Lung (tissue), 12 donors: ENCODE results near the gene PHF2. TPM values are rescaled to one million over a fixed set of nuclear protein-coding genes. Genes with fewer than 3 reads are reported as not detected.
A peak's percentile ranks its signal among the peaks of the same experiment; 100 is the strongest.

Experiments used
- ATAC-seq: fragments of 200-7000 bp; cut with Tn5 transposase; one replicate; pipeline ENCODE4 v1.9.1; 2020; ENCODE audit warnings: moderate number of reproducible peaks; ENCODE audit not compliant: insufficient read depth, low FRiP score
- DNase-seq, 3 donors: peaks; one replicate each; pipeline ENCODE4 v3.0.0-alpha.2; 2013 to 2017
- H3K27ac ChIP-seq, 2 donors: one replicate each; pipeline ENCODE4 v1.5.1; 2013; ENCODE audit warnings: mild to moderate bottlenecking in 2 of 2, moderate library complexity in 2 of 2, control low read depth in 1 of 2, inconsistent platforms in 1 of 2, low read depth in 1 of 2, low read length in 1 of 2
- H3K27me3 ChIP-seq, 3 donors: one replicate each; pipeline ENCODE4 v1.5.1; 2013; ENCODE audit warnings: low read length in 2 of 3; ENCODE audit not compliant: control insufficient read depth in 3 of 3, insufficient read depth in 3 of 3
- H3K36me3 ChIP-seq, 4 donors: one replicate each; pipeline ENCODE4 v1.5.1; 2013; ENCODE audit warnings: low read length in 4 of 4, mild to moderate bottlenecking in 1 of 4, moderate library complexity in 1 of 4; ENCODE audit not compliant: control insufficient read depth in 4 of 4, insufficient read depth in 4 of 4
- H3K4me1 ChIP-seq, 5 donors: one replicate each; pipeline ENCODE4 v1.5.1; 2013; ENCODE audit warnings: low read length in 5 of 5, mild to moderate bottlenecking in 2 of 5, moderate library complexity in 1 of 5; ENCODE audit not compliant: control insufficient read depth in 5 of 5, insufficient read depth in 5 of 5
- H3K4me3 ChIP-seq: one replicate; pipeline ENCODE4 v1.5.1; 2013; ENCODE audit warnings: mild to moderate bottlenecking, control low read depth, moderate library complexity
- H3K9ac ChIP-seq, 2 donors: one replicate each; pipeline ENCODE4 v1.5.1; 2013; ENCODE audit warnings: low read length in 2 of 2, control low read depth in 1 of 2; ENCODE audit not compliant: insufficient read depth in 1 of 2
- H3K9me3 ChIP-seq, 4 donors: one replicate each; pipeline ENCODE4 v1.5.1; 2013; ENCODE audit warnings: low read length in 3 of 4, mild to moderate bottlenecking in 1 of 4, moderate library complexity in 1 of 4; ENCODE audit not compliant: control insufficient read depth in 4 of 4, insufficient read depth in 3 of 4
- CTCF ChIP-seq: IDR thresholded peaks from 2 replicates; pipeline ENCODE4 v1.5.1; 2012; ENCODE audit warnings: mild to moderate bottlenecking; ENCODE audit errors: control extremely low read depth, extremely low read depth
- WGBS, 2 donors: extraction: QIAGEN DNeasy Blood & Tissue Kit; methylation state at CpG; one replicate each; pipeline ENCODE4 v1.1.7; 2013; 5-methylcytosine and 5-hydroxymethylcytosine counted together
- polyA plus RNA-seq, 2 donors: library from polyadenylated mRNA; stranded (reverse); fragments of 200-250 nt; gene quantifications; one replicate each; pipeline ENCODE4 v1.2.1, GENCODE V29; 2013
- total RNA-seq, 2 donors: library from RNA; depleted of rRNA in 1 of 2; stranded (reverse); fragments of >200 nt in 1 of 2; gene quantifications; one replicate each; pipeline ENCODE4 v1.2.1, GENCODE V29; 2014 to 2021
- donor health status: control.
- donor health status: control.
- donor health status: Bipolar disorder and iron deficiency.
- donor health status: healthy.
- donor health status: DM: yes; HTN: yes; CAD: no.

The PHF2 gene
- total and polyA plus RNA-seq, 4 donors, result 20.1 to 33.6 (median 30.2) TPM

DNA sequence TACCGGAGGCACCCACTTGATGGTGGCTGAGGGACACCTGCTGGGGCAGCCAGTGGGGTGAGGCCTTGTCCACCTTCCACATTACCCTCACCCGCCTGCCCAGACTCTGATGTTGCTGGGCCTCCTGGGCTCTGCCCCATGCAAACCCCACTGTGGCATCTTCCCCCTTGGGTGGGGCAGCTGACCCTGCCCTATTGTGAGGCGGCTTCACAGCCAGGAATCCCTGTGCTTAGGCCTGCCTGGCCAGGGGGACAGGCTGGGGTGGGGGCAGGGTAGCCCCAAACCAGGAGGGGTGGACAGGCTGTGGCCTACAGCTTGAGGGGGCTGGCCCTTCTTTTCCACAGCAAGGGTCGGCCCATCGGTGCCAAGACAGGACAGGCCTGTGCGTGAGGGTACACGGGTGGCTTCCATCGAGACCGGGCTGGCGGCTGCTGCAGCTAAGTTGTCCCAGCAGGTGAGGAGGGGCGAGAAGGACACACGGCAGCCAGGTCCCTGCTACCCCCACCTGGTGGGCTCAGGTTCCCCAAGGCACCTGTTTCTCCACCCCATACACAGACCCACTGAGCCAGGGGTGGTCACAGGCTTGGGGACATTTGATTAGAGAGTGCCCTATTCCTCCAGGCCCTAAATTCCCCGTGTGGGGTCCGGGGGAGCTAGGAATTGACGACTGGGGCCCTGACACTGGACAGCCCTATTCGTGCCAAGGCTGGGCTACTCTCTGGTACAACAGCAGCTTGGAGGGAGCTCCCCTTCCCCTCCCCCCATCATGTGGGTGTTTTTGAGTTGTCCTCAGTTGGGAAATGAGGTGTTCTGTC lies 99.2 kb downstream of the PHF2 start:
- Histone ChIP-seq H3K9me3 (peaks cover 0 to 4% (median 0%) of the 10 kb centered on the region in 4 donors), H3K4me1 (peaks cover 0 to 2% (median 0%) of the 10 kb centered on the region in 5 donors), H3K27ac (no peak overlapping the region), H3K27me3 (no peaks in the 10 kb centered on the region), H3K36me3 (peaks cover 5 to 52% (median 13%) of the 10 kb centered on the region in 4 donors), H3K4me3 (no peak overlapping the region), H3K9ac (no peak overlapping the region)
- TF ChIP-seq CTCF, result no peak
- 92 to 97% methylated on average over 16 of the region's 16 CpGs for WGBS, 2 donors
- ATAC-seq (no peak), DNase-seq (peak in 1 of 3 donors; percentile 11)

GRCh38 chr9:93676310-93677047 lies 100.1 kb downstream of the PHF2 start:
- H3K9ac ChIP-seq, result no peak overlapping the region
- peak in 1 of 3 donors; percentile 9 for DNase-seq
- no peak overlapping the region for H3K4me3 ChIP-seq
- WGBS, 2 donors, result 93 to 96% methylated on average over 22 to 23 of the region's 23 CpGs
- H3K27ac ChIP-seq, result no peak overlapping the region
- peaks cover 0 to 4% (median 0%) of the 10 kb centered on the region in 4 donors for H3K9me3 ChIP-seq
- H3K4me1 ChIP-seq, result peaks cover 0 to 2% (median 0%) of the 10 kb centered on the region in 5 donors
- H3K27me3 ChIP-seq, result no peaks in the 10 kb centered on the region
- TF ChIP-seq CTCF, result no peak
- no peak for ATAC-seq
- H3K36me3 ChIP-seq, result peaks cover 5 to 52% (median 13%) of the 10 kb centered on the region in 4 donors

- H3K36me3 ChIP-seq, result peaks cover 5 to 52% (median 13%) of the 10 kb centered on the region in 4 donors
- H3K27me3 ChIP-seq, result no peaks in the 10 kb centered on the region
- TF ChIP-seq CTCF, result no peak
- peaks cover 0 to 2% (median 0%) of the 10 kb centered on the region in 5 donors for H3K4me1 ChIP-seq
- 96 to 97% methylated on average over 12 of the region's 12 CpGs for WGBS, 2 donors
- H3K9me3 ChIP-seq, result peaks cover 0 to 4% (median 0%) of the 10 kb centered on the region in 4 donors
- H3K9ac ChIP-seq, result no peak overlapping the region
- no peak overlapping the region for H3K4me3 ChIP-seq
- no peak overlapping the region for H3K27ac ChIP-seq
- DNase-seq (peak in 1 of 3 donors; percentile 6), ATAC-seq (no peak)
These were observed 100.7 kb downstream of the PHF2 start for GRCh38 chr9:93677048-93677571.
